ENCODE data around the gene WDCP. TPM values are rescaled to one million over a fixed set of nuclear protein-coding genes. Genes with fewer than 3 reads are reported as not detected.

The WDCP gene
- total and polyA plus RNA-seq, 8 donors = 1.2 to 25.9 (median 2.6) TPM

GRCh38 chr2:24010477-24011249, 36.5 kb downstream of the WDCP start:
- intact Hi-C loops (cut with DNase I; ENCODE audit: low total_unique reads) = no loop called here
- WGBS, 5 donors = 42 to 73% (median 53%) methylated on average over 28 to 37 of the region's 37 CpGs
- H3K27me3 ChIP-seq = peaks cover 7 to 43% (median 25%) of the 10 kb centered on the region in 3 donors
- H3K4me3 ChIP-seq = peak overlapping the region; percentile 40 to 63 (median 46)
- peaks cover 12 to 21% (median 14%) of the 10 kb centered on the region in 4 donors for H3K4me1 ChIP-seq
- TF ChIP-seq EP300 (IDR thresholded peaks at IDR 0.05) = no peak
- no peak for TF ChIP-seq POLR2A (IDR thresholded peaks at IDR 0.05)
- no peak for TF ChIP-seq CTCF (IDR thresholded peaks at IDR 0.05)
- no peak for TF ChIP-seq POLR2AphosphoS5 (IDR thresholded peaks at IDR 0.05)
- no peak for DNase-seq
- H3K27ac ChIP-seq = no peak overlapping the region
- no peaks in the 10 kb centered on the region for H3K9me3 ChIP-seq
- no peaks in the 10 kb centered on the region for H3K36me3 ChIP-seq

GRCh38 chr2:24009680-24010476, 37.3 kb downstream of the WDCP start, which contains the start of gene MFSD2B:
TSS of gene MFSD2B (plus strand) at chr2:24010085. CDS start at chr2:24010097, 12 bp downstream.
- peak in 1 of 2 donors; percentile 41 for DNase-seq
- Histone ChIP-seq H3K27me3 (peaks cover 7 to 43% (median 25%) of the 10 kb centered on the region in 3 donors), H3K4me3 (peak within 1 kb of the TSS; percentile 40 to 63 (median 46)), H3K4me1 (peaks cover 12 to 21% (median 14%) of the 10 kb centered on the region in 4 donors), H3K9me3 (no peaks in the 10 kb centered on the region), H3K36me3 (no peaks in the 10 kb centered on the region), H3K27ac (peak within 1 kb of the TSS in 1 of 5 donors; percentile 28)
- TF ChIP-seq POLR2A (IDR thresholded peaks at IDR 0.05) = no peak
- TF ChIP-seq CTCF (IDR thresholded peaks at IDR 0.05) = no peak
- no peak for TF ChIP-seq POLR2AphosphoS5 (IDR thresholded peaks at IDR 0.05)
- TF ChIP-seq EP300 (IDR thresholded peaks at IDR 0.05) = no peak
- intact Hi-C loops (cut with DNase I; ENCODE audit: low total_unique reads) = no loop called here
- WGBS, 5 donors = 2 to 6% (median 4%) methylated on average over 20 to 75 of the region's 75 CpGs

GRCh38 chr2:24009367-24009679, 37.9 kb downstream of the WDCP start:
- Histone ChIP-seq H3K27ac (no peak overlapping the region), H3K27me3 (peaks cover 7 to 43% (median 25%) of the 10 kb centered on the region in 3 donors), H3K4me1 (peaks cover 12 to 21% (median 14%) of the 10 kb centered on the region in 4 donors), H3K9me3 (no peaks in the 10 kb centered on the region), H3K4me3 (peak overlapping the region in 3 of 4 donors; percentile 40 to 63 (median 48)), H3K36me3 (no peaks in the 10 kb centered on the region)
- intact Hi-C loops (cut with DNase I; ENCODE audit: low total_unique reads) = no loop called here
- 54 to 67% (median 58%) methylated on average over 9 of the region's 9 CpGs for WGBS, 5 donors
- no peak for DNase-seq
- TF ChIP-seq EP300 (IDR thresholded peaks at IDR 0.05) (no peak), POLR2AphosphoS5 (IDR thresholded peaks at IDR 0.05) (no peak), POLR2A (IDR thresholded peaks at IDR 0.05) (no peak), CTCF (IDR thresholded peaks at IDR 0.05) (no peak)

- 64 to 86% (median 81%) methylated on average over 13 of the region's 13 CpGs for WGBS, 5 donors
- DNase-seq = no peak
- TF ChIP-seq EP300 (IDR thresholded peaks at IDR 0.05) (no peak), CTCF (IDR thresholded peaks at IDR 0.05) (no peak), POLR2A (IDR thresholded peaks at IDR 0.05) (no peak), POLR2AphosphoS5 (IDR thresholded peaks at IDR 0.05) (no peak)
- Histone ChIP-seq H3K4me1 (peaks cover 12 to 21% (median 14%) of the 10 kb centered on the region in 4 donors), H3K27me3 (peaks cover 7 to 43% (median 25%) of the 10 kb centered on the region in 3 donors), H3K36me3 (no peaks in the 10 kb centered on the region), H3K4me3 (no peak overlapping the region), H3K27ac (no peak overlapping the region), H3K9me3 (no peaks in the 10 kb centered on the region)
- intact Hi-C loops (cut with DNase I; ENCODE audit: low total_unique reads) = no loop called here
Measured at GRCh38 chr2:24008672-24009366, 38.4 kb downstream of the WDCP start.

All from stomach (tissue), 9 donors.